Measurements from ENCODE around the gene ALPK1.

The ALPK1 gene

GRCh38 chr4:112321776-112322684, 24.9 kb downstream of the ALPK1 start:
- no peaks in the 10 kb centered on the region for H3K36me3 Mint-ChIP-seq (ENCODE audit: low read depth)
- no peak overlapping the region for H3K4me3 Mint-ChIP-seq
- H3K4me1 Mint-ChIP-seq: no peaks in the 10 kb centered on the region
- H3K9me3 Mint-ChIP-seq: no peaks in the 10 kb centered on the region
- TF ChIP-seq CTCF (IDR thresholded peaks at IDR 0.05; ENCODE audit: unreplicated experiment in 3 of 3): peak; percentile 84 to 89 (median 88)
- H3K27ac Mint-ChIP-seq: no peak overlapping the region
- H3K27me3 Mint-ChIP-seq (ENCODE audit: low read depth): no peaks in the 10 kb centered on the region

GRCh38 chr4:112322866-112323265, 25.7 kb downstream of the ALPK1 start:
- H3K36me3 Mint-ChIP-seq (ENCODE audit: low read depth): no peaks in the 10 kb centered on the region
- H3K27me3 Mint-ChIP-seq (ENCODE audit: low read depth): no peaks in the 10 kb centered on the region
- no peaks in the 10 kb centered on the region for H3K9me3 Mint-ChIP-seq
- H3K4me3 Mint-ChIP-seq: no peak overlapping the region
- no peaks in the 10 kb centered on the region for H3K4me1 Mint-ChIP-seq
- H3K27ac Mint-ChIP-seq: no peak overlapping the region
- no peak for TF ChIP-seq CTCF (IDR thresholded peaks at IDR 0.05; ENCODE audit: unreplicated experiment in 3 of 3)

GRCh38 chr4:112325530-112325929, 28.4 kb downstream of the ALPK1 start:
- H3K4me3 Mint-ChIP-seq: no peak overlapping the region
- no peak overlapping the region for H3K27ac Mint-ChIP-seq
- no peaks in the 10 kb centered on the region for H3K4me1 Mint-ChIP-seq
- H3K27me3 Mint-ChIP-seq (ENCODE audit: low read depth): no peaks in the 10 kb centered on the region
- H3K36me3 Mint-ChIP-seq (ENCODE audit: low read depth): no peaks in the 10 kb centered on the region
- no peaks in the 10 kb centered on the region for H3K9me3 Mint-ChIP-seq
- no peak for TF ChIP-seq CTCF (IDR thresholded peaks at IDR 0.05; ENCODE audit: unreplicated experiment in 3 of 3)

GRCh38 chr4:112327965-112328733, 31.0 kb downstream of the ALPK1 start:
- H3K9me3 Mint-ChIP-seq: no peaks in the 10 kb centered on the region
- H3K27me3 Mint-ChIP-seq (ENCODE audit: low read depth): no peaks in the 10 kb centered on the region
- H3K4me3 Mint-ChIP-seq: no peak overlapping the region
- no peaks in the 10 kb centered on the region for H3K36me3 Mint-ChIP-seq (ENCODE audit: low read depth)
- no peak overlapping the region for H3K27ac Mint-ChIP-seq
- TF ChIP-seq CTCF (IDR thresholded peaks at IDR 0.05; ENCODE audit: unreplicated experiment in 3 of 3): peak; percentile 60 to 72 (median 60)
- H3K4me1 Mint-ChIP-seq: no peaks in the 10 kb centered on the region

GRCh38 chr4:112328734-112329130, 31.6 kb downstream of the ALPK1 start:
- Mint-ChIP-seq H3K9me3 (no peaks in the 10 kb centered on the region), H3K36me3 (ENCODE audit: low read depth) (no peaks in the 10 kb centered on the region), H3K4me1 (no peaks in the 10 kb centered on the region), H3K27ac (no peak overlapping the region), H3K4me3 (no peak overlapping the region), H3K27me3 (ENCODE audit: low read depth) (no peaks in the 10 kb centered on the region)
- no peak for TF ChIP-seq CTCF (IDR thresholded peaks at IDR 0.05; ENCODE audit: unreplicated experiment in 3 of 3)

All from nephron (organoid).